Measurements from ENCODE around the gene NFKBIZ. TPM values are rescaled to one million over a fixed set of nuclear protein-coding genes. Genes with fewer than 3 reads are reported as not detected.

NFKBIZ gene
- total RNA-seq, 1 experiment from 2014 or later = 63.0 TPM

DNA sequence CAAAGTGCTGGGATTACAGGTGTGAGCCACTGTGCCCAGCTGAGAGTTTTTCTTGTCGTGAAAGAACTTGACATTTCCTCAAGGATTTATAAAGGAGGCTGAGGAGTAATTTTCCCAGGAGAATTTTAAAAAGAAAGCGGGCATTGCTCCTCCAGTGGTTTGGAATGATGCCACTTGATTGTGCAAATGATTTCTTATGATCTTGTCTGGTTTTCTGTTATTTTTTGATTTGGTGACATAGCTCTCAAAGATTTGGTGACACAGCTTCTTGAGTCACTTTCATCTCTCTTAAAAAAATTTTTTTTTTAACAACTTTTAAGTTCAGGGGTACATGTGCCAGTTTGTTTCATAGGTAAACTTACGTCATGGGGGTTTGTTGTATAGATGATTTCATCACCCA is 24.6 kb upstream of the NFKBIZ start:
- Histone ChIP-seq H3K4me1 (ENCODE audit: insufficient read depth, low read length) (peaks cover 20% of the 10 kb centered on the region), H3K36me3 (ENCODE audit: low read depth, low read length) (no peaks in the 10 kb centered on the region), H3K27ac (ENCODE audit: low read length) (no peak overlapping the region), H3F3A (ENCODE audit: low read length, unreplicated experiment) (no peaks in the 10 kb centered on the region), H4K20me1 (ENCODE audit: low read length) (no peaks in the 10 kb centered on the region), H3K9me2 (replicated peaks; ENCODE audit: low read length) (no peaks in the 10 kb centered on the region), H3K4me2 (ENCODE audit: low read length) (no peak overlapping the region), H2AFZ (ENCODE audit: low read length) (no peak overlapping the region), H3K9me3 (ENCODE audit: low read length) (no peaks in the 10 kb centered on the region), H3K9ac (ENCODE audit: low read length) (no peak overlapping the region), H3K27me3 (ENCODE audit: low read length) (no peaks in the 10 kb centered on the region), H3K4me3 (ENCODE audit: low read length) (no peak overlapping the region), H3K79me2 (ENCODE audit: low read length) (peaks cover 6% of the 10 kb centered on the region; the same call in 1 of the 2 replicates)
- no TSS peak for BruUV-seq (replicated peaks)
- ATAC-seq (no peak), DNase-seq (no peak)
- CTCF ChIA-PET = no interaction called here
- POLR2A ChIA-PET (ENCODE audit: unreplicated experiment) = no interaction called here
- TF ChIP-seq EZH2phosphoT487 (IDR thresholded peaks at IDR 0.05; ENCODE audit: borderline replicate concordance, low read length) = no peak
- no peak for TF ChIP-seq EZH2 (IDR thresholded peaks at IDR 0.05; ENCODE audit: low read length, unreplicated experiment)
- TF ChIP-seq CTCF (conservative IDR thresholded peaks at IDR 0.05; ENCODE audit: low read depth, low read length) = no peak
- intact Hi-C loops (cut with micrococcal nuclease) = no loop called here

- POLR2A ChIA-PET (ENCODE audit: unreplicated experiment) = no interaction called here
- Histone ChIP-seq H3K9ac (ENCODE audit: low read length) (no peak overlapping the region), H2AFZ (ENCODE audit: low read length) (no peak overlapping the region), H3K4me3 (ENCODE audit: low read length) (no peak overlapping the region), H3K9me2 (replicated peaks; ENCODE audit: low read length) (no peaks in the 10 kb centered on the region), H3K9me3 (ENCODE audit: low read length) (no peaks in the 10 kb centered on the region), H3K4me2 (ENCODE audit: low read length) (no peak overlapping the region), H3F3A (ENCODE audit: low read length, unreplicated experiment) (no peaks in the 10 kb centered on the region), H3K79me2 (ENCODE audit: low read length) (peaks cover 6% of the 10 kb centered on the region; the same call in 1 of the 2 replicates), H3K27ac (ENCODE audit: low read length) (no peak overlapping the region), H3K36me3 (ENCODE audit: low read depth, low read length) (no peaks in the 10 kb centered on the region), H3K4me1 (ENCODE audit: insufficient read depth, low read length) (peaks cover 20% of the 10 kb centered on the region), H3K27me3 (ENCODE audit: low read length) (no peaks in the 10 kb centered on the region), H4K20me1 (ENCODE audit: low read length) (no peaks in the 10 kb centered on the region)
- CTCF ChIA-PET = no interaction called here
- intact Hi-C loops (cut with micrococcal nuclease) = loop anchor here (2.0 kb wide), 1 partner anchor 23 kb away; the partner anchor contains the start of gene NFKBIZ
- no peak for TF ChIP-seq CTCF (conservative IDR thresholded peaks at IDR 0.05; ENCODE audit: low read depth, low read length)
- TF ChIP-seq EZH2 (IDR thresholded peaks at IDR 0.05; ENCODE audit: low read length, unreplicated experiment) = no peak
- no peak for TF ChIP-seq EZH2phosphoT487 (IDR thresholded peaks at IDR 0.05; ENCODE audit: borderline replicate concordance, low read length)
- ATAC-seq (no peak), DNase-seq (peak; percentile 22)
- BruUV-seq (replicated peaks) = no TSS peak
Measured at GRCh38 chr3:101825904-101826445, 23.3 kb upstream of the NFKBIZ start.

Data from PC-3 (cell line).